HT-29 (cell line): ENCODE results near the gene PDK2. TPM values are rescaled to one million over a fixed set of nuclear protein-coding genes. Genes with fewer than 3 reads are reported as not detected.

Experiments
- DNase-seq: peaks from one replicate; pipeline ENCODE4 v3.0.0-alpha.2; 2015; ENCODE audit warnings: low spot score
- total RNA-seq: library from RNA; depleted of rRNA; stranded (reverse); fragments of >200 nt; shearing (Covaris generic); gene quantifications from 2 replicates; pipeline ENCODE4 v1.2.3, GENCODE V29; 2014

The PDK2 gene
- total RNA-seq, 1 experiment from 2014 or later: 31.9 TPM

DNA sequence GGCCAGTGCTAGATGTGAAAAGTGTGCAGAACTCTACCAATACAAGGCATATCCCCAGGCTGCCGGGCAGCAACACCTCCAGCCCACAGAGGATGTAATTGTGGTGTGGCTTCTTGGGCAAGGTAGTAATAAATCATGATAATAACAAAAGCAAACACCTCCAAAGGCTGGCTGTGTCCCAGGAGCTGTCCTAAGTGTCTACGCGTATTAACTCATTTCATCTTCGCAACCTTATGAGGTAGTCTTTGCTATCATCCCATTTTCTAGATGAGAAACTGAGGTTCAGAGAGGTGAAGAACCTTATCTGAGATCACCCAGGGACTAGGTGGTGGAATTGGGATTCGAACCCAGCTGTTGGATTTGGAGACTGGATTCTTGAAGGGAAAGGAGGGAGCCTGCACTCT is 5.3 kb downstream of the PDK2 start:
- peak; percentile 62 for DNase-seq

GRCh38 chr17:50100921-50101345 is 5.8 kb downstream of the PDK2 start:
- peak; percentile 43 for DNase-seq

DNA sequence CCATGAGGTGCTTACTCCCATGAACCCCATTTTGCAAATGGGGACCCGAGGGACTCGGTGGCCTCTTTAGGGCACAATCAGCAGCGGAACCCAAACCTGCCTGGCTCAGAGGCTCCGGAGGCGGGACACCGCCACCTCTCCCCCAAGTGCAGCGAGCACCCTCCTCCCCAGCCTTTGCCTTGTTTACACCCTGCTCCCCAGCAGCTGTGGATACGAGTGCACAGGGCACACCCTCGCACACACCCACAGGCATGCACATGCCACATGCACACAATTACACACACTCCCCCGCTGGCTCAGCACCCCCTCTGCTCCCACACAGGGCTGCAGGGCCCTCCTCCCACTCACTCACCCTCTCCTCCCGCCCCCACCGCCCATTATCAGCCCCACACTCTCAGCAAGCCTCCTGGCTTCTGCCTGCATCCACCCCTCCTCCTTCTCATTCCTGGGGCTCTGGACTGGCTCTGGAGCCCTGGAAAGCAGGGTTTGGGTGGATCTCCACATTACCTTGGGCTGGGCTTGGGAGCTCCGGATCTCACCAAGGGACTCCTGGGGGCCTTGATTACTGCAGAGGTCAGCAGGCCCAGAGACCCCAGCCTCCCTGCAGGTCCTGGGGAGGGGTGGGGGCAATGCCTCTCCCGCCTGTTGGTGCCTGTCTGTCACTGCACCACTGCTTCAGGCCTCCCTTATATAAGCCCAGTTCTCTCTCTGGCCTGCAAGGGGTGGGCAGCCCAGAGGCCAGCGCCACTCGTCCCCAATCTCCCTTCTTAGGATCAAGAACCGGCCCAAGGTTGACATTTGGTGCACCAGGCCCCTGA is 6.4 kb downstream of the PDK2 start:
- peak; percentile 57 for DNase-seq

DNA sequence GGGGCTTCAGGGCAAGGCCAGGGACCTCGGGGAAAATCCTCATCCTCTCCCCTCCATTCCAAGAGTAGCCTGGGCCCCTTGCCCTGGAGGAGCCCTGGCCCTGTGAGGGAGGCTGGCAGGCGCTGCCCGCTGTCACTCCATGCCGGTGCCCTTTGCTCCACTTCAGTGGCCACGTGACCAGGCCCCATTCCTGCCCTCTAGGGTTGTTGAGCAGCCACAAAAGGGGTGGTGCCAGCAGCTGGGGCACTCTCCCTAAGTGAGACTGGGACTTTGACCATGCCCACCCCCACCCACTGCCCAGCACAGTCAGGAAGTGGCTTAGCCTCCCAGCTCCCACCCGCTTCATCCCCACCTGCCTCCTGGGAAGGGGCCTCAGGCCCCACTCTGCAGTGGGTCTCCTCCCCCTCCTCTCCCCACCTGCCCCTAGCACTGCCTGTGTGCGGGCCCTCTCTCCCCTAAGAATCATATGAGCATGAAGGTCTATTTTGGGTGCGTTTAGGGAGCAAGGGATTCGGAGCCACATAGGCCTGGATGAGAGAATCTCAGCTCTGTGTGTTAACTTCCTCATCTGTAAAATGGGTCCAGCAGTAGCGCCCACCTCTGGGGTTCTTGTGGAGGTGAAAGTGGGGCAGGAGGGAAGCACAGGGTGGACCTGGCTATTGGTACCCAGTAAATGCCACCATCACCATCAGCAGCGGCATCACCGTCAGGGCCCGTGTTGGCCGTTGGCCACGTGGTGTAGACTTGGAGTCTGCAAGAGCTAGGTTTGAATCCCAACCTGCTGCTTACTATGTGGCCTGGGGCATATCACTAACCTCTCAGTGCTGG is 7.2 kb downstream of the PDK2 start:
- peak; percentile 83 for DNase-seq

GRCh38 chr17:50103252-50103651 is 8.1 kb downstream of the PDK2 start:
- DNase-seq: no peak

DNA sequence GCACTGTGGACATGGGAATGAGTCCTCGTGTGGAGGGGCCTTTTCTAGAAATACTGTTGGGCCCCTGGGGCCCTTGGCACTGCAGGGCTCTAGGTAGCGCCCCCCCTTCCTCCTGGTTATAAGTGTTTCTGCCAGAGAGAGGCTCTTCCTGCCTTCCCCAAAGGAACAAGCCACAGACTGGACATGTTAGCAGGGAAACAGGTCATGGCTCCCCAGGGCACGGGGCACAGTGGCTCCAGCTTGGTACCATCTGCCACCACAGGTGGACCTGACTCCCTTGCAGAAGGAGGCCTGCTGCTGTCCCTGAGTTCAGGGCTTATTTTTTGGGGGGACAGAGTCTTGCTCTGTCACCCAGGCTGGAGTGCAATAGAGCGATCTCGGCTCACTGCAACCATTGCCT is 8.8 kb downstream of the PDK2 start:
- no peak for DNase-seq

DNA sequence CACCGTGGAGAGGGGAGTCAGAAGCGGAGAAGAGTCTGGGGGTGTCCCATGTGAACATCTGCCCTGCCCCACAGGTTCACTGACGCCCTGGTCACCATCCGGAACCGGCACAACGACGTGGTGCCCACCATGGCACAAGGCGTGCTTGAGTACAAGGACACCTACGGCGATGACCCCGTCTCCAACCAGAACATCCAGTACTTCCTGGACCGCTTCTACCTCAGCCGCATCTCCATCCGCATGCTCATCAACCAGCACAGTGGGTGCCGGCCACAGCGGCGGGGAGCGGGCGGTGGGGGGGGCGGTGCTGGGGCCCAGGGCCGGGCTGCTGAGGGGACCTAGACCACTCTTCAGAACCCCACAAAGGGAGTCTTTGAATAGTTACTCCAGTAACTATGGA is 10.7 kb downstream of the PDK2 start:
- DNase-seq: no peak

DNA sequence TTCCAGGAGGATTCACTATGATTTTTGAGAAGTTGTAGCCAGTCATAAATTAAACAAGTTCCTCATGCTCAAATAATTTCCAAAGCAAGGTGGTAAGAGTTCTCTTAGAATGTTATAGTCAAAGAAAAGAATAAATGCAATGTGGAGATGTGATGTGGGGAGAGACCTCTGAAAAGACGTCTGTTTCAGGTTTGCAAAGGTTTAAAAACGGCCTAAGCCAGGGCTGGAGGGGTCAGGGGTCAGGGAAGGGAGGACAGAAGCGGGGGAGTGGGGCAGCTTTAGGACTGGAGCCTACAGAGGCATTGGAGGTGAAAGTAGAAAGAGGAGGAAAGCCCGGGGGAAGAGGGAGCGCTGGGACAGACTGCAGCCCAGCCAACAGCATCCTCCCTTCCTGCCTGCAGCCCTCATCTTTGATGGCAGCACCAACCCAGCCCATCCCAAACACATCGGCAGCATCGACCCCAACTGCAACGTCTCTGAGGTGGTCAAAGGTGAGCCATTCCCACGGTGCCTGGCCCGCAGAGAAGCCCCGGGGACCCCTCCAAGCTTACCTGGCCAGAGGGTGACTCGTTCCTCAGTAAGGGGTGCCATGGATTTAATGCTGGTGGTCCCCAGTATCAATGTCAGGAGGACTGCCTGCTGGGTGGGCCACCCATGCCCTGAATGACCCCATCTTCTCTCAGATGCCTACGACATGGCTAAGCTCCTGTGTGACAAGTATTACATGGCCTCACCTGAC is 11.4 kb downstream of the PDK2 start:
- no peak for DNase-seq

DNA sequence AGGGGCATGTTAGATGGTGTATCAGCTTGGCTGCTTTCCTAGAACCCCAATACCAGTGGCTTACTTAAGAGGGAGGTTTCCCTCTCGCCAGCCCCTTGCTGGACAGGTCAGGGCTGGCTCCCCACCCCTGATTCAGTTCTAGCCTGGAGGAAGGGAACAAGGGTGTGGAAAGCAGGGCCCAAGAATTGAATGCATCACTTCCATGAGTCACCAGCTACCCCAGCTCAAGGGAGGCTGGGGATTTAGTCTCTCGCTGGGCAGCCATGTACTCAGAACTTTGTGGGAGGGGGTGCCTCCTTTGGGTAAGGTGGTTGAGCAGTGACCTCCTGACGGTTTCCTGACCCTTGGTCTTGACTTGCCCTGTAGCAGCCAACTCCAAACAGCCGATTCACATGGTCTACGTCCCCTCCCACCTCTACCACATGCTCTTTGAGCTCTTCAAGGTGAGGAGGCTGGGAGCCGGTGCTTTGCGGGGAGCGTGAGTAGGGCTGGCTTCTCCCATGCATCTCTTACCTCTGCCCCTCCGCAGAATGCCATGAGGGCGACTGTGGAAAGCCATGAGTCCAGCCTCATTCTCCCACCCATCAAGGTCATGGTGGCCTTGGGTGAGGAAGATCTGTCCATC is 12.8 kb downstream of the PDK2 start:
- no peak for DNase-seq

DNA sequence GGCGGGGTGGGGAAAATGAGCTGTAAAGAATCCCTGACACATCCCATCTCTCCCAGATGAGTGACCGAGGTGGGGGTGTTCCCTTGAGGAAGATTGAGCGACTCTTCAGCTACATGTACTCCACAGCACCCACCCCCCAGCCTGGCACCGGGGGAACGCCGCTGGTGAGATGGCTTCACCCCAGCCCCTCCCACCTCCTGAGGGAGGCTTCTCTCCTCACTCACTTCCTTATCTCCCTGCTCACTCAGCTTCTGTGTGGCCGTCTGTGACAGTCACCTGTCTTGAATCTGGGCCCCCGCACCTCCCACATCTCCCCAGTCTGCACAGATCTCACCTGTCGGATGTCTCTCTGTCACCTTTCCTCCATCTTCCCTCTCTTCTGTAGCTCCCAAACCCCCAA is 13.4 kb downstream of the PDK2 start:
- DNase-seq: no peak

DNA sequence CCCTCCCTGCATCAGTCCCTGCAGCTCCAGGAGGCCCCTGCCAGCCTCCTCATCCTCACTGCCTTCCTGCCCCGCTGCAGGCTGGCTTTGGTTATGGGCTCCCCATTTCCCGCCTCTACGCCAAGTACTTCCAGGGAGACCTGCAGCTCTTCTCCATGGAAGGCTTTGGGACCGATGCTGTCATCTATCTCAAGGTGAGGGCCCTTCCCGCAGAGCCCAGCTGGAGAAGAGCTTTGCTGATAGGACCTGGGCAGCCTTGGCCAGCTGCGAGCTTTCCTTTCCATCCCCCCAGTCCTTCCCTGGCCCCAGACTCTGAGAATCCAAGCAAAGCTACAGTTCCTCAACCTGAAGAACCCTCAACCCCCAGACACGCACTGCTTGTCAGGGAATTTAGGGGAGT is 14.1 kb downstream of the PDK2 start:
- DNase-seq: no peak

GRCh38 chr17:50109785-50110184 is 14.6 kb downstream of the PDK2 start:
- DNase-seq: no peak

DNA sequence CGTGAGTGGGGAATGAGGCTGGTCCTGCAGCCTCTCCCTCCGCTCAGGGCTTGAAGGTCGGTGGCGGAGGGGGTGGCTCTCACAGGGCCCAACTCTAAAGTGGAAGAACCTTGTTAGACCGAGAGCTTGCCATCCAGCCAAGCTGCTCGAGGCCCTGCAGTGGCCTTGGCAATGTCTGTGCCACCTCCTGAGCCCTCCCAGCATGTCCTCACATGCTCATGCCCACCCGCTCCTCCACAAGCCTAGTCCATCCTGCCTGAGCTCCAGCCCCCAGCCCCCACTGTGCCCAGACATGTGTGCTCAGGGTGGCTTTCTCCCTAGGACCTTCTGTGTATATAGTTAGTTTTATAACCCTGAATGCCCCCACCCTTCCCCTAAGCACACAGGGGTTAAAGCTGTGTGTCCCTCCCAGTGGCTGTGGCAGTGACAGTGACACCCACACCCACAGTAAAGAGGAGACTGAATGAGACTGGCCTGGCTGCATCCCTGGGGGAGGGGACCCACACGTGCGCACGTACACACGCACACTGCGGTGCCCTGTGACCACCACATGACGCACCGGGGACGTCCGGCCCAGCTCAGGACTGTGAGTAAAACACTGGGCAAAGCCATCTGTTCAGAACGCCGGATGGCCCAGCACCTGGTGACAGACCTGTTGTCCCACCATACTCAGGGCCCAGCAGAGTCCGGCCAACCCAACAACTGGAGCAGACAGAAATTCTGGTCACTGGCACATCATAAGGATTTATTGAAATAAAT is 15.6 kb downstream of the PDK2 start:
- DNase-seq: no peak

GRCh38 chr17:50111673-50112655 is 16.8 kb downstream of the PDK2 start:
- DNase-seq: peak; percentile 17

GRCh38 chr17:50112694-50113093 is 17.5 kb downstream of the PDK2 start:
- no peak for DNase-seq

GRCh38 chr17:50113624-50114320 is 18.6 kb downstream of the PDK2 start:
- DNase-seq: no peak

DNA sequence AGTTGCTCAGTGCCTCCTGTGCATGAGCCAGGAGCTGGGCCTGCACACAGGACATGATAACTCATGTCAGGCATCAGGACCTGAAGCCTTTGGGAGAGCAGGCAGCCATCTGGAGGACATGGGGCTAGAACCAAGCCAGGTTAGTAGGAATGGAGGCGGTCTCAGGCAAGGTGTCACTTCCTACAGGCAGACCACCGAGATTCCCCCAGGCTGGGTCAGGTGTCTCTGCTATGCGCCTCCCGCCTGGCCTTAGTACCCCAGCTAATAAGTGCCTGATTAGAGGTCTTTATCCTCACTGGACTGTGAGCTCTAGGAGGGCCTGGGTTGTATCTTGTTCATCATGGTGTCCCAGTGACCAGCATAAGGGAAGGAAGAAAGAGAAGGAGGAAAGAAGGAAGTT is 19.2 kb downstream of the PDK2 start:
- DNase-seq: no peak

DNA sequence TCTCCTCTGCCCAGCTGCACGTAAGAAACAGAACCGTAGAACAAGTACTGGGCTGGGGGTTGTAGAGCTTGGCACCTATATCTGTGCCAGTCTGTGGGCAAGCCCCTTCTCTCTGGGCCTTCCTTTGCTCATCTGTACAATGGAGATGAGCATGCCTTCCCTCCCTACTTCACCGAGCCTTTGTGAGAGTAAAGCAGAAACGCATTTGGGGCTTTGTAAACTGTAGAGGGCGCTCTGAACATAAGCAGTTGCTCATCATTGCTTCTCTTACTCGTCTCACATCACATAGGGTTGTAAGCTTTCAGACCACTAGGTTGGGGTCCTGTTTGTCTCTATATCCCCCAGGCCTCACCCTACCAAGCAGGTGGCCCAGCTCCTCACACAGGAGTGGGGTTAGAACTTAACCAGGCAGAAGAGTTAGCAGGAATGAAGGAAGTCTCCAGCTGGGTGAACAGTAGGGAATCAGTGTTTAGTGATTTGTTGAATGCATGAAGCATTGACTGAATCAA is 19.8 kb downstream of the PDK2 start:
- DNase-seq: peak; percentile 60

DNA sequence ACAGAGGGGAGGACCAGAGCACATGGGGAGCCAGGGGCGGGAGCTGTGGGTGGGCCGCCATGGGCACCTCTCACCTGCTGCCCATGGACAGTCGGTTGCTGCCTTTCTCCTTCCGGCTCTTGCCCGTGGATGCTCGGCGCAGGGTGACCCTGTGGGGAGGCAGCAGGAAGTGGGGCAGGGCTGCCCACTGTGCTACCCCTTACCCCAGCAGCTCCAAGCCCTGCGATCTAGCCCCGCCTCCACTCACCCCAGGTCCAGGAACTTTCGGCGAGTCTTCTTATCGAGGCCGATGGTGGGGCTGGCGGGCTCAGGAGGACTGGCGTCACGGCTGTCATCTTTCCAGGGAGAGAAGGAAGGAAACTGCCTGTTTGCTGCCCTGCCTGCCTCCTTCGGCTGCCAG is 20.6 kb downstream of the PDK2 start:
- no peak for DNase-seq
